NB4 (cell line): ENCODE data around the gene MIER3.

ENCODE experiments used
- DNase-seq: peaks from one replicate; pipeline ENCODE4 v3.0.0; 2010; ENCODE audit warnings: low read depth
- H3K4me3 ChIP-seq: one replicate; pipeline ENCODE4 v1.5.1; 2011; ENCODE audit warnings: mild to moderate bottlenecking, low read depth, low read length, moderate library complexity
- MYC ChIP-seq: IDR thresholded peaks from 2 replicates; pipeline ENCODE4 v1.6.1; 2011; ENCODE audit warnings: low read depth, low read length
- POLR2A ChIP-seq: IDR thresholded peaks from 2 replicates; pipeline ENCODE4 v1.6.1; 2011; ENCODE audit warnings: mild to moderate bottlenecking; ENCODE audit not compliant: insufficient read length; ENCODE audit errors: extremely low read depth
- TF ChIP-seq, protein P1 (sequence below): IDR thresholded peaks from one replicate; pipeline ENCODE4 v1.5.1; 2012; ENCODE audit warnings: low read depth, low read length
- TF ChIP-seq, protein P2 (sequence below): IDR thresholded peaks from 2 replicates; pipeline ENCODE4 v1.6.1; 2011; ENCODE audit warnings: low read depth, low read length

The MIER3 gene

DNA sequence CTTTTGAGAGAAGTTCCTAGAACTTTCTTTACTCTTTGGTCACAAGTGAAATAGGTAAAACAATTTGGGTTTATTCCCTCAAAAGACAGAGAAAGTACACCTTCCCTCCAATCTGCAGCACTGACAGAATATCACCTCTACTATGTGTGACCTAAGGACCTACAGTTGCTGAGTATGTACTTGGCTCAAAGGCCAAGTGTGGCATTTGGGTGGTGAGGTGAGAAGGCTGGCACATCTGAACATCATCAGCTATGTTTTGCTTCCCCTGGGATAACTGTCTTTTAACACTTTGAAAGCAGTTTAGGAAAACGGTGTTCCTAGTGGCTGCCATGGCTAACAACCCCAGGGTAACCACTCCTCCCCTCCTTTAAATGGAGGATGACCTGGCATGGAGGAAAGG lies 17.6 kb downstream of the MIER3 start:
- no peak overlapping the region for H3K4me3 ChIP-seq
- no peak for TF ChIP-seq MYC
- TF ChIP-seq, protein P1, sequence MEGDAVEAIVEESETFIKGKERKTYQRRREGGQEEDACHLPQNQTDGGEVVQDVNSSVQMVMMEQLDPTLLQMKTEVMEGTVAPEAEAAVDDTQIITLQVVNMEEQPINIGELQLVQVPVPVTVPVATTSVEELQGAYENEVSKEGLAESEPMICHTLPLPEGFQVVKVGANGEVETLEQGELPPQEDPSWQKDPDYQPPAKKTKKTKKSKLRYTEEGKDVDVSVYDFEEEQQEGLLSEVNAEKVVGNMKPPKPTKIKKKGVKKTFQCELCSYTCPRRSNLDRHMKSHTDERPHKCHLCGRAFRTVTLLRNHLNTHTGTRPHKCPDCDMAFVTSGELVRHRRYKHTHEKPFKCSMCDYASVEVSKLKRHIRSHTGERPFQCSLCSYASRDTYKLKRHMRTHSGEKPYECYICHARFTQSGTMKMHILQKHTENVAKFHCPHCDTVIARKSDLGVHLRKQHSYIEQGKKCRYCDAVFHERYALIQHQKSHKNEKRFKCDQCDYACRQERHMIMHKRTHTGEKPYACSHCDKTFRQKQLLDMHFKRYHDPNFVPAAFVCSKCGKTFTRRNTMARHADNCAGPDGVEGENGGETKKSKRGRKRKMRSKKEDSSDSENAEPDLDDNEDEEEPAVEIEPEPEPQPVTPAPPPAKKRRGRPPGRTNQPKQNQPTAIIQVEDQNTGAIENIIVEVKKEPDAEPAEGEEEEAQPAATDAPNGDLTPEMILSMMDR = no peak
- no peak for DNase-seq

DNA sequence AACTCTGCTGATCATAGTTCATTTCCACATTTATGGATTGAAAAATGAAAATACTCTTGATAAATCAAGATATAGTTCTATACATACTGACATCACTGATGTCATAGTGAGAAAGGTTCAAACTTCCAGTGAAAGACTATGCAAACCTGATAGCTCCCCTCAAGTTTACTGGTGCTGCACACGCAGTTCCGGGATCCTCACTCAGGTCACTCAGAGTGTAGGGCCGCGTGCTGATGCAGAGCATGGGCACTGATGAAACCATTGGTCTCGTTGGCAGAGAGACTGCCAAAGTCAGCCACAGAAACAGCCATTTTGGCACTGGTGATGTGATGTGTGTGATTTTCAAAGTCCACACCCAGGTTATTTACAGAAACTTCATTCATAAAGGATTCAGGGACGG lies 29.0 kb downstream of the MIER3 start:
- H3K4me3 ChIP-seq = no peak overlapping the region
- TF ChIP-seq POLR2A (no peak), MYC (no peak)
- TF ChIP-seq, protein P2, sequence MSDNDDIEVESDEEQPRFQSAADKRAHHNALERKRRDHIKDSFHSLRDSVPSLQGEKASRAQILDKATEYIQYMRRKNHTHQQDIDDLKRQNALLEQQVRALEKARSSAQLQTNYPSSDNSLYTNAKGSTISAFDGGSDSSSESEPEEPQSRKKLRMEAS = no peak
- TF ChIP-seq, protein P1 = no peak
- DNase-seq = no peak

DNA sequence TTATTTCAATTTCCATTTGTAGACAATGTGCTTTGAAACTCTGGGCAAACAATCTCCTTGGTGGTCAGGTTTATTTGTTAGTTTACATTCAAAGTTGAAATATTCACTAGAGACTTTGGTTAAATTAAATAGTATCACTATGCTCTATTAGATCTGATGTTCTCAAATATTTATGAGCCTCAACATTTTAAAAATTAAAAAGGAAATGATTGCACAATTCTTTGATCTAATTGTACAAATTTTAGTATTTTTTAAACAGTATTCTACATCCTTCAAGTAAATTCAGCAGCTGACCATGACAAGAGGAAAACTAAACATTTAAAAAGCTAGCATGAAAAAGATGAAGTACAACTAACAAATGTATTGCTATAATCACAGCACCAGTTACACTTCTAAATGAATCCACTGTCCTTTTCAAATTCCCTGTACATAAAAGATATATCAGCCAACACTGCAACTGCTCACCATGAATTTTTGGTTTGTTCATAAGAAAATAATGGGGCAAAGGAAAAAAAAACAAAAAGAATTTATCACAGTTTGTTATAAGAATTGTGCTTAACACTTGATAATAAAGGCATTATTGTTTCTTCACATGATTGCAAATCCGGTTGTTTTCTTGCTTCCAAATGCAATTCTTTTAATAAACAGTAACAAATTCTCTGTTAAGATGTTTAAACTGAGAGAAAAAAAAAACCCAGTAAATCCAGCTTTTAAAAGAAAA lies 31.8 kb downstream of the MIER3 start:
- no peak overlapping the region for H3K4me3 ChIP-seq
- DNase-seq = no peak
- TF ChIP-seq, protein P2 = no peak
- TF ChIP-seq POLR2A (no peak), MYC (no peak)
- TF ChIP-seq, protein P1 = no peak

DNA sequence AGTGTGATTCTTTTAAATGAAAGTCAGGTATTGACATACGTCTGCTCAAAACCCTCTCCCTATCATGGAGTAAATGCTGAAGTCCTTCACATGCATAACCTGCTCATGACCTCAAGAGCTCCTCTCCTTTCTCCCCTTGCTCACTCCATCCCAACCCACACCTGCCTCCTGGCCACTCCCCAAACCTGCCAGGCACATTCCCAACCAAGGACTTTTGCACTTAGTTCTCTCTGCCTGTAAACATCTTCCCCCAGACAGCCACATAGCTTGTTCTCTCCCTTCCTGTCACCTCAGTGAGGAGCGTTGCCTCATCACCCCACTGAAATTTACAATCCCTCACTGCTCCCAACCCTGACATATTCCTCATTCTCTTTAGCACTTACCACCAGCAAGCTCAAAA lies 33.9 kb downstream of the MIER3 start:
- DNase-seq = no peak
- TF ChIP-seq, protein P2 = no peak
- TF ChIP-seq MYC (no peak), POLR2A (no peak)
- TF ChIP-seq, protein P1 = no peak
- H3K4me3 ChIP-seq = no peak overlapping the region

DNA sequence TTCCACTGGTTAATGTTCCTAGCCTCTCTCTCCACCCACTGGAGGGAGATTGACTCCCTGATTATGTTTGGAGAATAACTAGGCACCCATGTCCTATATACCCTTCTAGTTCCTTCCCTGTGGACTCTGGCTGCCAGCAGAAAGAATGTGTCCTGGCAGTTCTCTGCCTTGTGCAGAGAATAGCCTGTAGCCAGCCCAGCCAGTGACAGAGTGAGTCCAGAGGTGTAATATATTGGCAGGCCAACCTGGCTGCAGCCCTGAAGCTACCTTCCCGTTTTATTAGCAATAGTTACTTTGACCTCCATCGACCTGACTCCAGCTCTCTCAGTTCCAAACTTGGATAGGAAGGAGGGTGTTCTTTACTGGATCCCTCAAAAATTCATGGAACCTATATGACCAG lies 34.4 kb downstream of the MIER3 start:
- no peak overlapping the region for H3K4me3 ChIP-seq
- no peak for DNase-seq
- no peak for TF ChIP-seq MYC
- TF ChIP-seq, protein P2 = no peak
- TF ChIP-seq POLR2A = no peak
- TF ChIP-seq, protein P1 = no peak

DNA sequence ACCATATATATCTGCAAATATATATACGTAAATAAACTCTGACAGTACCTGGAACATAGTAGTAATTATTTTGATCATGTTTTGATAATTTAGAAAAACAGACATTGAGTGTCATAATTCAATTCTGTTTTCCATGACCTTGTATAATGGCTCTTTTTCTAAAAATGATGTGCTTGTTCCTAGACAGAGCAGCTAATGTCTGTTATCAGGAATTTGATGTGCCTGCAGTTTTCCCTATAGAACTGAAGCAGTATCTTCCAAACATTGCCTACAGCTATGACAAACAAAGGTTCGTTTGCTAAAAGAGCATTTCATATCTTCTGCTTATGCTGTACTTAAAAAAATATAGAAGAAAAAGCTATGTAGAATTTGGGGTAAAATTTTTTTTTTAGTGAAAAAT lies 37.2 kb downstream of the MIER3 start:
- DNase-seq = no peak
- TF ChIP-seq MYC = no peak
- TF ChIP-seq POLR2A = no peak
- TF ChIP-seq, protein P1 = no peak
- TF ChIP-seq, protein P2 = no peak
- no peak overlapping the region for H3K4me3 ChIP-seq
